HUES6 (cell line): ENCODE measurements around the gene BORCS8.

ENCODE experiments used
- H3K27ac ChIP-seq: 2 replicates; pipeline ENCODE4 v1.7.0; 2013; ENCODE audit warnings: low read depth, mild to moderate bottlenecking, low read length, inconsistent platforms
- H3K27me3 ChIP-seq: 2 replicates; pipeline ENCODE4 v1.6.1; 2013; ENCODE audit warnings: low read length; ENCODE audit not compliant: control insufficient read depth, insufficient read depth
- H3K36me3 ChIP-seq: 2 replicates; pipeline ENCODE4 v1.6.1; 2013; ENCODE audit warnings: low read length; ENCODE audit not compliant: control insufficient read depth, insufficient read depth
- H3K4me1 ChIP-seq: 2 replicates; pipeline ENCODE4 v1.6.1; 2013; ENCODE audit warnings: low read length; ENCODE audit not compliant: control insufficient read depth, insufficient read depth
- H3K4me3 ChIP-seq: 2 replicates; pipeline ENCODE4 v1.5.1; 2013; ENCODE audit warnings: low read depth, low read length
- H3K9ac ChIP-seq: one replicate; pipeline ENCODE4 v1.6.1; 2013; ENCODE audit warnings: mild to moderate bottlenecking, low read length
- H3K9me3 ChIP-seq: 2 replicates; pipeline ENCODE4 v1.6.1; 2013; ENCODE audit warnings: low read depth, low read length; ENCODE audit not compliant: control insufficient read depth, insufficient read depth

Gene BORCS8

GRCh38 chr19:19214159-19214490, 22.2 kb upstream of the BORCS8 start:
- Histone ChIP-seq H3K27me3 (peaks cover 74% of the 10 kb centered on the region), H3K9me3 (no peaks in the 10 kb centered on the region), H3K36me3 (no peaks in the 10 kb centered on the region), H3K4me3 (no peak overlapping the region), H3K27ac (no peak overlapping the region), H3K4me1 (0 out of 2 replicates have a peak, but pooled peaks cover 7% of the 10 kb centered on the region), H3K9ac (no peak overlapping the region)

GRCh38 chr19:19213426-19214158, 21.6 kb upstream of the BORCS8 start:
- no peaks in the 10 kb centered on the region for H3K36me3 ChIP-seq
- peaks cover 75% of the 10 kb centered on the region for H3K27me3 ChIP-seq

GRCh38 chr19:19212916-19213315, 21.0 kb upstream of the BORCS8 start:
- H3K9ac ChIP-seq = no peak overlapping the region
- H3K27me3 ChIP-seq = peaks cover 79% of the 10 kb centered on the region
- H3K9me3 ChIP-seq = no peaks in the 10 kb centered on the region
- no peak overlapping the region for H3K4me3 ChIP-seq
- no peak overlapping the region for H3K27ac ChIP-seq
- H3K4me1 ChIP-seq = 0 out of 2 replicates have a peak, but pooled peaks cover 7% of the 10 kb centered on the region
- no peaks in the 10 kb centered on the region for H3K36me3 ChIP-seq

More at GRCh38 chr19:19213426-19214158, 21.6 kb upstream of the BORCS8 start:
- Histone ChIP-seq H3K27ac (no peak overlapping the region), H3K9ac (no peak overlapping the region), H3K4me1 (0 out of 2 replicates have a peak, but pooled peaks cover 7% of the 10 kb centered on the region), H3K4me3 (no peak overlapping the region), H3K9me3 (no peaks in the 10 kb centered on the region)

- H3K36me3 ChIP-seq = no peaks in the 10 kb centered on the region
- H3K9me3 ChIP-seq = no peaks in the 10 kb centered on the region
- no peak within 1 kb of the TSS for H3K27ac ChIP-seq
- H3K27me3 ChIP-seq = peaks cover 88% of the 10 kb centered on the region
- H3K9ac ChIP-seq = no peak within 1 kb of the TSS
- 0 out of 2 replicates have a peak, but pooled peaks cover 7% of the 10 kb centered on the region for H3K4me1 ChIP-seq
- H3K4me3 ChIP-seq = peak within 1 kb of the TSS; percentile 71
These were observed 19.8 kb upstream of the BORCS8 start, which contains the start of gene NCAN for GRCh38 chr19:19211499-19212420. Gene NCAN (plus strand): TSS chr19:19211958. CDS start chr19:19216954, 4,996 bp downstream.

- Histone ChIP-seq H3K9me3 (no peaks in the 10 kb centered on the region), H3K27ac (no peak overlapping the region), H3K36me3 (no peaks in the 10 kb centered on the region), H3K4me1 (0 out of 2 replicates have a peak, but pooled peaks cover 7% of the 10 kb centered on the region), H3K4me3 (no peak overlapping the region), H3K27me3 (peaks cover 98% of the 10 kb centered on the region), H3K9ac (no peak overlapping the region)
These were observed 17.4 kb upstream of the BORCS8 start for GRCh38 chr19:19209372-19209771.

- peaks cover 89% of the 10 kb centered on the region for H3K27me3 ChIP-seq
- no peak overlapping the region for H3K9ac ChIP-seq
- no peak overlapping the region for H3K4me3 ChIP-seq
- no peaks in the 10 kb centered on the region for H3K36me3 ChIP-seq
- no peak overlapping the region for H3K27ac ChIP-seq
- no peaks in the 10 kb centered on the region for H3K9me3 ChIP-seq
- 0 out of 2 replicates have a peak, but pooled peaks cover 5% of the 10 kb centered on the region for H3K4me1 ChIP-seq
These were observed 16.0 kb upstream of the BORCS8 start for GRCh38 chr19:19207637-19208572.

GRCh38 chr19:19206938-19207337, 15.0 kb upstream of the BORCS8 start:
- Histone ChIP-seq H3K9me3 (no peaks in the 10 kb centered on the region), H3K27me3 (peaks cover 80% of the 10 kb centered on the region), H3K4me3 (no peak overlapping the region), H3K27ac (no peak overlapping the region), H3K4me1 (peaks cover 4% of the 10 kb centered on the region; the same call in 1 of the 2 replicates), H3K36me3 (0 out of 2 replicates have a peak, but pooled peaks cover 1% of the 10 kb centered on the region), H3K9ac (no peak overlapping the region)

- no peak overlapping the region for H3K4me3 ChIP-seq
- H3K27ac ChIP-seq = no peak overlapping the region
- H3K9ac ChIP-seq = no peak overlapping the region
- no peaks in the 10 kb centered on the region for H3K9me3 ChIP-seq
- H3K4me1 ChIP-seq = peaks cover 4% of the 10 kb centered on the region; the same call in 1 of the 2 replicates
- peaks cover 13% of the 10 kb centered on the region for H3K36me3 ChIP-seq
- peaks cover 68% of the 10 kb centered on the region for H3K27me3 ChIP-seq
These were observed 13.8 kb upstream of the BORCS8 start for GRCh38 chr19:19205416-19206410.

GRCh38 chr19:19204181-19204580, 12.2 kb upstream of the BORCS8 start:
- Histone ChIP-seq H3K4me1 (peaks cover 4% of the 10 kb centered on the region; the same call in 1 of the 2 replicates), H3K27me3 (peaks cover 52% of the 10 kb centered on the region), H3K9me3 (no peaks in the 10 kb centered on the region), H3K27ac (no peak overlapping the region), H3K9ac (no peak overlapping the region), H3K4me3 (no peak overlapping the region), H3K36me3 (peaks cover 22% of the 10 kb centered on the region)
